ENCODE measurements around the gene IQCM.

IQCM gene

GRCh38 chr4:149553959-149554520 is 261.6 kb downstream of the IQCM start:
- no peak for TF ChIP-seq CTCF (IDR thresholded peaks at IDR 0.05; ENCODE audit: insufficient read depth, low read length, poor library complexity, severe bottlenecking)
- Histone ChIP-seq H3K27me3 (replicated peaks; ENCODE audit: control insufficient read depth, insufficient read depth, low read length) (no peaks in the 10 kb centered on the region), H3K4me3 (replicated peaks; ENCODE audit: low read depth, low read length) (no peak overlapping the region), H3K36me3 (ENCODE audit: control insufficient read depth, insufficient read depth, low read length) (no peaks in the 10 kb centered on the region)
- DNase-seq (ENCODE audit: extremely low read depth, insufficient read length) = no peak

- no peak for TF ChIP-seq CTCF (IDR thresholded peaks at IDR 0.05; ENCODE audit: insufficient read depth, low read length, poor library complexity, severe bottlenecking)
- Histone ChIP-seq H3K4me3 (replicated peaks; ENCODE audit: low read depth, low read length) (no peak overlapping the region), H3K36me3 (ENCODE audit: control insufficient read depth, insufficient read depth, low read length) (no peaks in the 10 kb centered on the region), H3K27me3 (replicated peaks; ENCODE audit: control insufficient read depth, insufficient read depth, low read length) (no peaks in the 10 kb centered on the region)
- DNase-seq (ENCODE audit: extremely low read depth, insufficient read length) = no peak
Observed at GRCh38 chr4:149552601-149553000, 263.0 kb downstream of the IQCM start.

- DNase-seq (ENCODE audit: extremely low read depth, insufficient read length) = no peak
- Histone ChIP-seq H3K27me3 (replicated peaks; ENCODE audit: control insufficient read depth, insufficient read depth, low read length) (no peaks in the 10 kb centered on the region), H3K4me3 (replicated peaks; ENCODE audit: low read depth, low read length) (no peak overlapping the region), H3K36me3 (ENCODE audit: control insufficient read depth, insufficient read depth, low read length) (no peaks in the 10 kb centered on the region)
- no peak for TF ChIP-seq CTCF (IDR thresholded peaks at IDR 0.05; ENCODE audit: insufficient read depth, low read length, poor library complexity, severe bottlenecking)
Observed at GRCh38 chr4:149549911-149550310, 265.7 kb downstream of the IQCM start.

GRCh38 chr4:149534779-149535178 is 280.9 kb downstream of the IQCM start:
- Histone ChIP-seq H3K27me3 (replicated peaks; ENCODE audit: control insufficient read depth, insufficient read depth, low read length) (no peaks in the 10 kb centered on the region), H3K36me3 (ENCODE audit: control insufficient read depth, insufficient read depth, low read length) (no peaks in the 10 kb centered on the region)
- DNase-seq (ENCODE audit: extremely low read depth, insufficient read length) = no peak

GRCh38 chr4:149531861-149532260 is 283.8 kb downstream of the IQCM start:
- no peaks in the 10 kb centered on the region for H3K27me3 ChIP-seq (replicated peaks; ENCODE audit: control insufficient read depth, insufficient read depth, low read length)
- no peak overlapping the region for H3K4me3 ChIP-seq (replicated peaks; ENCODE audit: low read depth, low read length)
- H3K36me3 ChIP-seq (ENCODE audit: control insufficient read depth, insufficient read depth, low read length) = no peaks in the 10 kb centered on the region
- no peak for DNase-seq (ENCODE audit: extremely low read depth, insufficient read length)
- no peak for TF ChIP-seq CTCF (IDR thresholded peaks at IDR 0.05; ENCODE audit: insufficient read depth, low read length, poor library complexity, severe bottlenecking)

More at GRCh38 chr4:149534779-149535178, 280.9 kb downstream of the IQCM start:
- TF ChIP-seq CTCF (IDR thresholded peaks at IDR 0.05; ENCODE audit: insufficient read depth, low read length, poor library complexity, severe bottlenecking) = no peak
- no peak overlapping the region for H3K4me3 ChIP-seq (replicated peaks; ENCODE audit: low read depth, low read length)

GRCh38 chr4:149523039-149523438 is 292.6 kb downstream of the IQCM start:
- DNase-seq (ENCODE audit: extremely low read depth, insufficient read length) = no peak
- Histone ChIP-seq H3K4me3 (replicated peaks; ENCODE audit: low read depth, low read length) (no peak overlapping the region), H3K36me3 (ENCODE audit: control insufficient read depth, insufficient read depth, low read length) (no peaks in the 10 kb centered on the region), H3K27me3 (replicated peaks; ENCODE audit: control insufficient read depth, insufficient read depth, low read length) (no peaks in the 10 kb centered on the region)
- no peak for TF ChIP-seq CTCF (IDR thresholded peaks at IDR 0.05; ENCODE audit: insufficient read depth, low read length, poor library complexity, severe bottlenecking)
